ENCODE measurements around the gene BCAT1.

Gene BCAT1

DNA sequence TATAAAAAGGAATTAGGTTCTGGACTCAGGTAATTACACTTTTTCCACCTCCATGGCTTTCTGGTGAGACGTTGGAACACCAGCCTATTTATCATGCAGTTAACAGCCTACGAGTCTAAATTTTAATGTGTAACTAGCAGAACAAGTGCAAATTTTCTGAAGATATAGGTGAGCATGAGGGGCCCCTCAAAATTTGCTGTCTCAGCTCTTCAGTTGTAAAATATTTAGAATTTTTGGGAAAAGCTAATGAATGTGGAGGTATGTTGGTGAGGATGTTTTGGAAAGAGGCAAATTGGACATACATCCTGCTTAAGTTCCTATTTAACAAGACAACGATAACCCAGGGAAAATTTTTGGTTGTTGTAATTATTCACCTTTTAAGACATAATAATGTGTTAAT lies 25.3 kb upstream of the BCAT1 start:
- Histone ChIP-seq H3K4me2 (ENCODE audit: insufficient read depth, low read length) (no peak overlapping the region), H3K9ac (ENCODE audit: low read depth, low read length) (no peak overlapping the region), H3K27ac (ENCODE audit: low read length) (no peak overlapping the region), H3K4me3 (ENCODE audit: low read depth in 1 of 2, low read length in 2 of 2) (no peak overlapping the region), H3K27me3 (ENCODE audit: insufficient read depth, low read length, poor library complexity) (no peaks in the 10 kb centered on the region), H4K20me1 (ENCODE audit: insufficient read depth, low read length) (no peaks in the 10 kb centered on the region), H2AFZ (ENCODE audit: low read depth, low read length) (no peak overlapping the region), H3K9me3 (ENCODE audit: insufficient read depth, low read length, severe bottlenecking) (no peaks in the 10 kb centered on the region), H3K79me2 (ENCODE audit: insufficient read depth, low read length) (no peaks in the 10 kb centered on the region), H3K4me1 (ENCODE audit: insufficient read depth, low read length) (no peaks in the 10 kb centered on the region), H3K36me3 (ENCODE audit: insufficient read depth, low read length) (no peaks in the 10 kb centered on the region)
- ATAC-seq (ENCODE audit: insufficient read depth, low read depth) (no peak), DNase-seq (no peak)
- TF ChIP-seq EZH2 (IDR thresholded peaks at IDR 0.05; ENCODE audit: borderline replicate concordance, low read depth, low read length, severe bottlenecking): no peak
- TF ChIP-seq, protein P1, sequence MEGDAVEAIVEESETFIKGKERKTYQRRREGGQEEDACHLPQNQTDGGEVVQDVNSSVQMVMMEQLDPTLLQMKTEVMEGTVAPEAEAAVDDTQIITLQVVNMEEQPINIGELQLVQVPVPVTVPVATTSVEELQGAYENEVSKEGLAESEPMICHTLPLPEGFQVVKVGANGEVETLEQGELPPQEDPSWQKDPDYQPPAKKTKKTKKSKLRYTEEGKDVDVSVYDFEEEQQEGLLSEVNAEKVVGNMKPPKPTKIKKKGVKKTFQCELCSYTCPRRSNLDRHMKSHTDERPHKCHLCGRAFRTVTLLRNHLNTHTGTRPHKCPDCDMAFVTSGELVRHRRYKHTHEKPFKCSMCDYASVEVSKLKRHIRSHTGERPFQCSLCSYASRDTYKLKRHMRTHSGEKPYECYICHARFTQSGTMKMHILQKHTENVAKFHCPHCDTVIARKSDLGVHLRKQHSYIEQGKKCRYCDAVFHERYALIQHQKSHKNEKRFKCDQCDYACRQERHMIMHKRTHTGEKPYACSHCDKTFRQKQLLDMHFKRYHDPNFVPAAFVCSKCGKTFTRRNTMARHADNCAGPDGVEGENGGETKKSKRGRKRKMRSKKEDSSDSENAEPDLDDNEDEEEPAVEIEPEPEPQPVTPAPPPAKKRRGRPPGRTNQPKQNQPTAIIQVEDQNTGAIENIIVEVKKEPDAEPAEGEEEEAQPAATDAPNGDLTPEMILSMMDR (IDR thresholded peaks at IDR 0.05; ENCODE audit: borderline replicate concordance, extremely low read depth, low read length, poor library complexity, severe bottlenecking): no peak

DNA sequence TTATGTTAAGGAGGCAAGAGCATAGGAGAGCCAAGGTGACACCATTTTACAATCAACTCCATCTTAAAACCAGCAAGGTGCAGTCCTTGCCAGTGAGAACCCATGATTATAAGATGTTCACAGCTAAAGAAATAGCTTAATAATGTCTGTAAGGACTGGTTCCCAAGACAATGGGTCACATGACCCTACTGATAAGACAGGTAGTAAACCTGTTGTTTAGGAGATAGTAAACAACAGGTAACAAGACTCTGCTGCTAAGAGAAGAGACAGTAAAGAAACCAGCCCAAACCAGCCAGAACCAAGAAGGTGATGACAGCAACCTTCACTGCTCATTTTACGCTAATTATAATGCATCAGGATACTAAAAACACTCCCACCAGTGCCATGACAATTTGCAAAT lies 23.2 kb upstream of the BCAT1 start:
- Histone ChIP-seq H3K79me2 (ENCODE audit: insufficient read depth, low read length) (no peaks in the 10 kb centered on the region), H3K9ac (ENCODE audit: low read depth, low read length) (no peak overlapping the region), H3K4me1 (ENCODE audit: insufficient read depth, low read length) (no peaks in the 10 kb centered on the region), H3K4me3 (ENCODE audit: low read depth in 1 of 2, low read length in 2 of 2) (no peak overlapping the region), H3K27ac (ENCODE audit: low read length) (no peak overlapping the region), H3K9me3 (ENCODE audit: insufficient read depth, low read length, severe bottlenecking) (no peaks in the 10 kb centered on the region), H3K27me3 (ENCODE audit: insufficient read depth, low read length, poor library complexity) (no peaks in the 10 kb centered on the region), H3K36me3 (ENCODE audit: insufficient read depth, low read length) (no peaks in the 10 kb centered on the region), H2AFZ (ENCODE audit: low read depth, low read length) (no peak overlapping the region), H4K20me1 (ENCODE audit: insufficient read depth, low read length) (no peaks in the 10 kb centered on the region), H3K4me2 (ENCODE audit: insufficient read depth, low read length) (no peak overlapping the region)
- ATAC-seq (ENCODE audit: insufficient read depth, low read depth) (no peak), DNase-seq (no peak)
- TF ChIP-seq, protein P1 (IDR thresholded peaks at IDR 0.05; ENCODE audit: borderline replicate concordance, extremely low read depth, low read length, poor library complexity, severe bottlenecking): no peak
- TF ChIP-seq EZH2 (IDR thresholded peaks at IDR 0.05; ENCODE audit: borderline replicate concordance, low read depth, low read length, severe bottlenecking): no peak

DNA sequence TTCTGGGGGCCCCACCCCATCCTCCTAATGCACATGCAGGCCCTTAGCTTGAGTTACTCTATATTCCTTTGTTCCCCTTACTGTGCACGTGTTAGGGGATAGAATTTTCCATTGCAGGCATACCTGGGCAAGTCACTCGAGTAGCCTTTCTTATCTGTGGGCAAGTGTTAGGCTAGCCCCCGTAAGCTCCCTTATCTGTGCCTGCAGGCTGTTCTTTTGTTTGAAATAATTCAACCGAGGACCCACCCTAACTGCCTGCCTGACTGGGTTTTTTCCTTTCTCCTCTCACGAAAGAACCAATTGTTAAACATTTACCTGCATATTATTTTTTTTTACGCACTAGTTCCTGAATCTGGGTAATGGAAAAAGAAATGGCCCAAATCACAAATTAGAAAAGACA lies 21.3 kb upstream of the BCAT1 start:
- no peaks in the 10 kb centered on the region for H3K4me1 ChIP-seq (ENCODE audit: insufficient read depth, low read length)
- H3K4me2 ChIP-seq (ENCODE audit: insufficient read depth, low read length): no peak overlapping the region
- no peak overlapping the region for H3K27ac ChIP-seq (ENCODE audit: low read length)
- no peaks in the 10 kb centered on the region for H3K9me3 ChIP-seq (ENCODE audit: insufficient read depth, low read length, severe bottlenecking)
- no peak overlapping the region for H2AFZ ChIP-seq (ENCODE audit: low read depth, low read length)
- H3K4me3 ChIP-seq (ENCODE audit: low read depth in 1 of 2, low read length in 2 of 2): no peak overlapping the region
- no peaks in the 10 kb centered on the region for H3K36me3 ChIP-seq (ENCODE audit: insufficient read depth, low read length)
- no peak overlapping the region for H3K9ac ChIP-seq (ENCODE audit: low read depth, low read length)
- no peaks in the 10 kb centered on the region for H3K27me3 ChIP-seq (ENCODE audit: insufficient read depth, low read length, poor library complexity)
- ATAC-seq (ENCODE audit: insufficient read depth, low read depth) (no peak), DNase-seq (no peak)
- no peaks in the 10 kb centered on the region for H4K20me1 ChIP-seq (ENCODE audit: insufficient read depth, low read length)
- TF ChIP-seq EZH2 (IDR thresholded peaks at IDR 0.05; ENCODE audit: borderline replicate concordance, low read depth, low read length, severe bottlenecking): no peak
- TF ChIP-seq, protein P1 (IDR thresholded peaks at IDR 0.05; ENCODE audit: borderline replicate concordance, extremely low read depth, low read length, poor library complexity, severe bottlenecking): no peak
- no peaks in the 10 kb centered on the region for H3K79me2 ChIP-seq (ENCODE audit: insufficient read depth, low read length)

Data from DND-41 (cell line).